Stimulated activated CD4-positive, alpha-beta T cell treated with anti-CD3 and anti-CD28 coated beads, Interleukin-1b, Interleukin-23, amount 100 ng/mL, for 4 hours (primary cell): ENCODE results near the gene HIRIP3.
"Not testable (repeated sequence)": the region's sequence is repeated elsewhere in the genome, so short reads cannot be mapped to it uniquely, and the experiment has no call there.

ENCODE experiments used
- DNase-seq, 2 donors: peaks; one replicate each; pipeline ENCODE4 v3.0.0-alpha.2; 2020; ENCODE audit warnings: low read depth in 2 of 2

The HIRIP3 gene

DNA sequence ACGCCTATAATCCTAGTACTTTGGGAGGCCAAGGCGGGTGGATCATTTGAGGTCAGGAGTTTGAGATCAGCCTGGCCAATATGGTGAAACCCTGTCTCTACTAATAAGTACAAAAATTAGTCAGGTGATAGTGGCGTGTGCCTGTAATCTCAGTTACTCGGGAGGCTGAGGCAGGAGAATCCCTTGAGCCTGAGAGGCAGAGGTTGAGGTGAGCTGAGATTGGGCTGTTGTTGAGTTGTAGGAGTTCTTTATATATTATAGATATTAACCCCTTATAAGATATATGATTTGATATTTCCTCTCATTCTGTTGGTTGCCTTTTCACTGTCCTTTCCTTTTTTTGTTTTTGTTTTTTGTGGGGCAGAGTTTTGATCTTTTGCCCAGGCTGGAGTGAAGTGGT is 35.6 kb downstream of the HIRIP3 start:
- not testable (repeated sequence) for DNase-seq

DNA sequence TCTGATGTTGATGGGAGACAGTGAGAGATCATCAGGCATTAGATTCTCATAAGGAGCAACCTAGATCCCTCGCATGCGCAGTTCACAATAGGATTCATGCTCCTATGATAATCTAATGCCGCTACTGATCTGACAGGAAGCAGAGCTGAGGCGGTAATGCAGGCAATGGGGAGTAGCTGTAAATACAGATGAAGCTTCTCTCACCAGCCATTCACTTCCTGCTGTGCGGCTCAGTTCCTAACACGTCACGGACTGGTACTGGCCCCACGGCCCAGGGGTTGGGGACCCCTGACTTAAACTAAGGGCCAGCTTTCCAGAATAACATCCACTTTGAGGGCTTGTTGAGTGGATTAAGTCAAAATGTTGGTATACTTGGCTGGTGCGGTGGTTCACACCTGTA is 36.1 kb downstream of the HIRIP3 start:
- DNase-seq: no peak

DNA sequence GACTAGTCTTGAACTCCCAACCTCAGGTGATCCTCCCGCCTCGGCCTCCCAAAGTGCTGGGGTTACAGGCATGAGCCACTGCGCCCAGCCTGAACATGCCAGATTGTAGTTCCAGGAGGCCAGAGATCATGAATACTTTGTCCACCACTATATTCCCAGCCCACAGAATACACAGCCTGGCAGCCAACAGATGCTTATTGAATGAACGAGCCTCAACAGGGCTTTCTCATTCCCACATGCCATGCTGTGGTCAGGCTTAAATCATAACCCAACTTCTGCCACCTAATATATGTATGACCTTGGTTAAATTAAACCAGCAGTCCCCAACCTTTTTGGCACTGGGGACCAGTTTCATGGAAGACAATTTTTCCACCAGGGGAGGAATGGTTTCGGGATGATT is 36.7 kb downstream of the HIRIP3 start:
- no peak for DNase-seq

DNA sequence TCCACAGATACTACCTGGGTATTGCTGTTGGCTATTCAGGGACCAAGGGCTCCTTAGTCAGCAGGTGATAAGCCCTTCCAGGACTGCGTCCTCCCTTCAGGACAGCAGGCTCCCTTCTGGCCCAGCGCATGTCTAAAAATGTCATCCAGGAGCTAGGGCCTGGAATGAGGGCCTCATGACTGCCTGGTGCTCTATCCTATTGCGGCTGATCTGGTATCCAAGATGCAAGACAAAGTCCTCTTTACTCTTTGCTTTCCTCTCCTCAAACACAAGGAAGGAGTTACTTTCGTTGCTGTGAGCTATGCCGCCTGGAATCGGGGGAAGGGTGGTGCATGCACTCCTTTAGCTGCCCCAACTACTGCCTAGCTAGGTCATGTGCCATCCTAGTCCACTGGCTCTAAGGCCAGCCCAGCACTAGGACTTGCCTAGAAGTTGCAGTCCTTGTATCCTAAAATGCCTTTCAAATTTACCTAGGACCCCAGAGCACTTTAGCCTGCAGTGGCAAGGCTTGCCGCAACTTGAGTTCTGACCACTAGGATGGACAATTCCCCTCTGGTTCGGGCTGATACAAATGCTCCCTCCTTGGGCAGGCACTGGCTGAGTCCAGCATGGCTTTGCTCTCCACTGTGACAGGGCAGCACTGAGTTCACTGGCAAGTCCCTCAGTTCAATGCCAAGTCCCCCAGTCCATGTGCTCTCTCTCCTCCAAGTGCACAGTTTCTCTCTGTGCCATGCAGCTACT is 43.6 kb downstream of the HIRIP3 start:
- DNase-seq: no peak

DNA sequence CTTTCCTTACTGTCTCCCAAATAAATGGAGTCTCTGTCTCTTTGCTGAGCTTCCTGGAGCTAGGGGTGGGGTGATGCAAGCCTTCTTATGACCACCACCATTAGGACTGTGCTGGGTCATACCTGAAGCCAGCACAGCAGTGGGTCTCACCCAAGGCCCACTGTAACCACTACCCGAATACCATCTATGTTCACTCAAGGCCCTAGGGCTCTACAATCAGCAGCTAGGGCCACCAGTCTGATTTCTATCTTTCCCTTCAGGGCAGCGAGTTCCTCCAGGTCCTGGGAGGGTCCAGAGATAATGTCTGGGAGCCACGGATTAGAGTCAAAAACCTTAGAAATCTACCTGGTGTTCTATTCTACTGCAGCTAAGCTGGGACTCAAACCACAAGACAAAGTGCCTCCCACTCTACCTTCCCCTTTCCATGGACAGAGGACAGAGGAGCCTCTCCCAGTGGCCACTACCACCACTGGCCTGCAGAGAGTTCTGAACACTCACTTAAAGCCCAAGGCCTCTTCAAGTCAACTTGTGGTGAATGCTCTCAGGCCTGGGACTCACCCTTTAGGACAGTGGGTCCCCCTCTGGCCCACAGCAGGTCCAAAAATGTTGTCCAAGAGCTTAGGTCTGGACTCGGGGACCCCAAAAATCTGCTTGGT is 44.5 kb downstream of the HIRIP3 start:
- no peak for DNase-seq

DNA sequence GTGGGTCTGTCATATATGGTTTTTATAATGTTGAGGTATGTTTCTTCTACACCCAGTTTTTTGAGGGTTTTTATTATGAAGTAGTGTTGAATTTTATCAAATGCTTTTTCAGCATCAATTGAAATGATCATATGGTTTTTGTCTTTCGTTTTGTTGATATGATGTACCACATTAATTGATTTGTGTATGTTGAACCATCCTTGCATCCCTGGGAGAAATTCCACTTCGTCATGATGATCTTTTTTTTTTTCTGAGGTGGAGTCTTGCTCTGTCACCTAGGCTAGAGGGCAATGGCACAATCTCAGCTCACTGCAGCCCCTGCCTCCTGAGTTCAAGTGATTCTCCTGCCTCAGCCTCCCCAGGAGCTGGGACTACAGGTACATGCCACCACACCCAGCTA is 47.5 kb downstream of the HIRIP3 start:
- DNase-seq: no peak

DNA sequence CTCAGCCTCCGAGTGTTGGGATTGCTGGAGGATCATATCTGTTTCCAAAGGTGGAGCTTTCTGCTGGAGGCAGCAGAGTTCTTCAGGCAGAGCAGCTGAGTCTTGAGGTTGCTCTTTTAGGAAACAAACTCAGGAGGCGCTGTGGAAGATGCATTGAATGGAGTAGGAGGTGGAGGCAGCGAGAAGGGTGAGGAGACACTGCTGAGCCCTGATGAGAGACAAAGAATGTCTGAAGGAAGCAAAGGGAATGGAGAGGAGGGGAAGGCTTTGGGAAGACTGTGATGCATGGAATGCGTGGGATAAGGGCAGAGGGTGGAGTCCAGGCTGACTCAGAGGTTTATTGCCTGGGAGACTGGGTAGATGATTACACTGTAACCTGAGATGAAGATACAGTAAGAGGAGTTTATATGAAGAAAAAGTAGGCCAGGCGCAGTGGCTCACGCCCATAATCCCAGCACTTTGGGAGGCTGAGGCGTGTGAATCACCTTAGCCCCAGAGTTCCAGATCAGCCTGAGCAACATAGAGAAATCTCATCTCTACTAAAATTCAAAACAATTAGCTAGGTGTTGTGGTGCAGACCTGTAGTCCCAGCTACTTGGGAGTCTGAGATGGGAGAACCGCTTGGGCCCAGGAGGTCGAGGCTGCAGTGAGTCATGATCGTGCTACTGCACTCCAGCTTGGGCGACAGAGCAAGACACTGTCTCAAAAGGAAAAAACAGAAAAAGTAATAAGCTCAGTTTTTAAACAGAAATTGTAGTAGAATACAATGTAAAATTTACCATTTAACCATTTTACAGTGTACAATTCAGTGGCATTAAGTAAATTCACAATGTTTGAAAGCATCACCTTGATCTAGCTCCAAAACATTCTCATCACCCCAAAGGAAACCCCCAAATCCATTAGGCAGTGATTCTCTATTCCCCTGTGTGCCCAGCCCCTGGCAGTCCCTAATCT is 51.3 kb downstream of the HIRIP3 start:
- no peak for DNase-seq
